ENCODE measurements around the gene PRDM10. TPM values are rescaled to one million over a fixed set of nuclear protein-coding genes. Genes with fewer than 3 reads are reported as not detected.

The PRDM10 gene
- total RNA-seq, 4 donors from 2014 or later, result 7.2 to 13.4 (median 8.1) TPM

DNA sequence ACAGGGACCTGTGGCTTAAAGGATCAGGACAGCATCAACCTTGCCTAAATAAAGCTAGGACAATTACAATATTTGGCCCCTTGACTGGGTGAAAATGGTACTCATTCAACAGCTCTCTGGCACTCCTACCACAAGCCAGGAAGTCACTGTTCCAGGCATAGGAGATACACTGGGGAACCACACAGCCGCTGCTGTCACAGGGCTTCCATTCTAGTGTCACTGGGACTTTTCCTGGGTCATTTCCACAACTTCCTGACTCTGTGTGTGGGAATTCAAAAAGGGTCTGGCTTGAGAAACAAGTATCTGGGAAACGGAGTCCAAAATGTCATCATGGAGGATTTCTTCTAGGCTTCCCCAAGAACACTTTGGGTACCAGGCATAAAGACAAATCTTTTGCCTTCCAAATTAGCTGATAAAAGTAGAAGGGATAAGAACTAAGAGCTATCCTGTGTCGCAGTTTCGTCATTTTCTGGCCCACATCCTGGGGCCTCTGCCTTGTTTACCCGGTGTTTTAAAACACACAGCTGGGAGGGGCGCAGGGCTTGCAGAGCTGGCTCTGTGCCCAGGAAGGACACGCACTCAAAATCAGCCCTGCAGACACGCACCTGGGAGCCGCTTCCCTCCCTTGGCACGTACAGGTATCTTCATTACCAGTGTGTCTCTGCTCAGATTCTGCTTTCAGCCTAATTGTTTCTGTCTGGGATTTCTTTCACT is 149.0 kb downstream of the PRDM10 start:
- ATAC-seq (ENCODE audit: low FRiP score) (no peak), DNase-seq (ENCODE audit: low spot score) (no peak)
- TF ChIP-seq CTCF (IDR thresholded peaks at IDR 0.05), result no peak

- no peak for TF ChIP-seq CTCF (IDR thresholded peaks at IDR 0.05)
- ATAC-seq (ENCODE audit: low FRiP score) (no peak), DNase-seq (ENCODE audit: low spot score) (no peak)
Observed at GRCh38 chr11:129852125-129852740, 150.4 kb downstream of the PRDM10 start.

Other genes with a start within 250 kb of the PRDM10 start
- 1 to 10 TPM in 1 of 4 donors, under 1 TPM in 1, not detected in 2; 0.19 to 1.3 TPM for gene TMEM45B, start 187.0 kb downstream of the PRDM10 start, total RNA-seq
- 10 to 100 TPM; 24.5 to 35.0 (median 27.2) TPM for gene NFRKB, start 107.3 kb downstream of the PRDM10 start, total RNA-seq
- 100 to 1,000 TPM; 288 to 530 (median 485) TPM for gene APLP2, start 67.1 kb upstream of the PRDM10 start, total RNA-seq
- gene ST14, start 156.9 kb upstream of the PRDM10 start, total RNA-seq, result 10 to 100 TPM in 2 of 4 donors, 1 to 10 TPM in 2; 4.4 to 49.1 (median 10.8) TPM

Data from omental fat pad (tissue), 4 donors.